Measurements from ENCODE around the gene ENAH.
"Not testable (repeated sequence)": the region's sequence is repeated elsewhere in the genome, so short reads cannot be mapped to it uniquely, and the experiment has no call there.

The ENAH gene

GRCh38 chr1:225674381-225674780 is 21.5 kb upstream of the ENAH start:
- DNase-seq (ENCODE audit: low read depth) = no peak

- no peak for DNase-seq (ENCODE audit: low read depth)
These were observed 18.1 kb upstream of the ENAH start for GRCh38 chr1:225670806-225671733.

GRCh38 chr1:225670356-225670755 is 17.4 kb upstream of the ENAH start:
- no peak for DNase-seq (ENCODE audit: low read depth)

- no peak for DNase-seq (ENCODE audit: low read depth)
These were observed 15.3 kb upstream of the ENAH start for GRCh38 chr1:225668222-225668621.

GRCh38 chr1:225667362-225667761 is 14.4 kb upstream of the ENAH start:
- no peak for DNase-seq (ENCODE audit: low read depth)

- DNase-seq (ENCODE audit: low read depth) = no peak
These were observed 13.6 kb upstream of the ENAH start for GRCh38 chr1:225666495-225666894.

GRCh38 chr1:225664762-225665161 is 11.8 kb upstream of the ENAH start:
- DNase-seq (ENCODE audit: low read depth) = no peak

GRCh38 chr1:225662155-225662554 is 9.2 kb upstream of the ENAH start:
- no peak for DNase-seq (ENCODE audit: low read depth)

GRCh38 chr1:225660544-225660946 is 7.6 kb upstream of the ENAH start:
- no peak for DNase-seq (ENCODE audit: low read depth)

- DNase-seq (ENCODE audit: low read depth) = no peak
These were observed 5.1 kb upstream of the ENAH start for GRCh38 chr1:225658041-225658440.

- no peak for DNase-seq (ENCODE audit: low read depth)
These were observed 4.6 kb upstream of the ENAH start for GRCh38 chr1:225657462-225657989.

- not testable (repeated sequence) for DNase-seq (ENCODE audit: low read depth)
These were observed 3.3 kb upstream of the ENAH start for GRCh38 chr1:225656259-225656655.

- DNase-seq (ENCODE audit: low read depth) = no peak
These were observed 2.8 kb upstream of the ENAH start for GRCh38 chr1:225655509-225656258.

GRCh38 chr1:225654688-225655508 is 2.0 kb upstream of the ENAH start:
- no peak for DNase-seq (ENCODE audit: low read depth)

GRCh38 chr1:225654277-225654597 is 1.3 kb upstream of the ENAH start:
- no peak for DNase-seq (ENCODE audit: low read depth)

- no peak for DNase-seq (ENCODE audit: low read depth)
These were observed 747 bp upstream of the ENAH start for GRCh38 chr1:225653463-225654276.

GRCh38 chr1:225651872-225652728 is 823 bp downstream of the ENAH start:
- DNase-seq (ENCODE audit: low read depth) = no peak

GRCh38 chr1:225651376-225651871 is 1.5 kb downstream of the ENAH start:
- no peak for DNase-seq (ENCODE audit: low read depth)

- no peak for DNase-seq (ENCODE audit: low read depth)
These were observed 2.7 kb downstream of the ENAH start for GRCh38 chr1:225650179-225650578.

All from stimulated activated CD8-positive, alpha-beta memory T cell treated with anti-CD3 and anti-CD28 coated beads, Interleukin-12 subunit alpha, Interleukin-12 subunit beta, amount 100 ng/mL, for 4 hours (primary cell).